Esophagus squamous epithelium (tissue), 5 donors: ENCODE results near the gene COL4A2. TPM values are rescaled to one million over a fixed set of nuclear protein-coding genes. Genes with fewer than 3 reads are reported as not detected.
A peak's percentile ranks its signal among the peaks of the same experiment; 100 is the strongest.
"Not testable (repeated sequence)": the region's sequence is repeated elsewhere in the genome, so short reads cannot be mapped to it uniquely, and the experiment has no call there.

ENCODE experiments used
- DNase-seq: peaks from one replicate; lab custom pipeline; 2025; lab: John Stamatoyannopoulos, UW
- H3K27ac ChIP-seq, 4 donors: fragments of 200-600 bp; sonication (generic); one replicate each; pipeline ENCODE4 v1.5.1; 2016 to 2019; ENCODE audit warnings: mild to moderate bottlenecking in 1 of 4
- H3K27me3 ChIP-seq, 4 donors: fragments of 200-600 bp; sonication (generic); 1 replicate in 3 of 4; 2 replicates in 1 of 4; pipeline versions ENCODE4 v1.5.1 to v1.6.0; 2017 to 2021; ENCODE audit warnings: antibody characterized with exemption in 1 of 4
- H3K36me3 ChIP-seq, 3 donors: fragments of 200-600 bp; sonication (generic); one replicate each; pipeline ENCODE4 v1.5.1; 2016 to 2019
- H3K4me1 ChIP-seq, 3 donors: fragments of 200-600 bp; sonication (generic); one replicate each; pipeline ENCODE4 v1.5.1; 2017 to 2019
- H3K4me3 ChIP-seq, 4 donors: fragments of 200-600 bp; sonication (generic); 1 replicate in 3 of 4; 2 replicates in 1 of 4; pipeline ENCODE4 v1.5.1; 2016 to 2019; ENCODE audit warnings: mild to moderate bottlenecking in 2 of 4, moderate library complexity in 1 of 4
- H3K9me3 ChIP-seq, 3 donors: fragments of 200-600 bp; sonication (generic); one replicate each; pipeline ENCODE4 v1.5.1; 2016 to 2019
- CTCF ChIP-seq, 6 experiments: fragments of 450-650 bp in 4 of 6; fragments of 200-600 bp in 2 of 6; sonication (generic) in 2 of 6; IDR thresholded peaks; one replicate each; pipeline ENCODE4 v1.5.1; 2016 to 2019; ENCODE audit warnings: antibody characterized with exemption in 6 of 6, mild to moderate bottlenecking in 4 of 6, moderate library complexity in 4 of 6
- POLR2A ChIP-seq, 4 donors: fragments of 450-650 bp; IDR thresholded peaks; one replicate each; pipeline ENCODE4 v1.6.1; 2017; ENCODE audit warnings: antibody characterized with exemption in 4 of 4, mild to moderate bottlenecking in 4 of 4, moderate library complexity in 3 of 4
- WGBS, 2 donors: methylation state at CpG; one replicate each; pipeline ENCODE4 v1.1.5; 2018; 5-methylcytosine and 5-hydroxymethylcytosine counted together
- intact Hi-C: fragments of 100-400 bp; cut with DNase I; formaldehyde crosslinking; loops from one replicate; pipeline ENCODE4 v1.15.0; 2022
- total RNA-seq, 4 donors: library from RNA; depleted of rRNA; stranded (reverse); fragments of >200 nt; gene quantifications; one replicate each; pipeline ENCODE4 v1.1.0, GENCODE V29; 2016
- donor health status: DM: yes; HTN: yes; CAD: no.

The COL4A2 gene
- total RNA-seq, 4 donors from 2014 or later, result 11.9 to 102 (median 43.5) TPM

- H3K4me3 ChIP-seq, result no peak overlapping the region
- peaks cover 0 to 12% (median 0%) of the 10 kb centered on the region in 4 donors for H3K27me3 ChIP-seq
- H3K4me1 ChIP-seq, result peaks cover 13 to 34% (median 15%) of the 10 kb centered on the region in 3 donors
- 83 to 84% methylated on average over 6 of the region's 6 CpGs for WGBS, 2 donors
- no peaks in the 10 kb centered on the region for H3K36me3 ChIP-seq
- no peak for DNase-seq
- no peaks in the 10 kb centered on the region for H3K9me3 ChIP-seq
- TF ChIP-seq CTCF (IDR thresholded peaks at IDR 0.05) (no peak), POLR2A (IDR thresholded peaks at IDR 0.05) (no peak)
- H3K27ac ChIP-seq, result peak overlapping the region; percentile 31 to 84 (median 54)
- intact Hi-C loops, result no loop called here
Observed at GRCh38 chr13:110391273-110391672, 84.2 kb downstream of the COL4A2 start.

- intact Hi-C loops, result no loop called here
- Histone ChIP-seq H3K4me1 (peaks cover 8 to 30% (median 9%) of the 10 kb centered on the region in 3 donors), H3K9me3 (no peaks in the 10 kb centered on the region), H3K27ac (peak overlapping the region in 3 of 4 donors; percentile 37 to 86 (median 54)), H3K36me3 (no peaks in the 10 kb centered on the region), H3K27me3 (peaks cover 0 to 5% (median 0%) of the 10 kb centered on the region in 4 donors), H3K4me3 (no peak overlapping the region)
- no peak for DNase-seq
- no peak for TF ChIP-seq CTCF (IDR thresholded peaks at IDR 0.05)
- no peak for TF ChIP-seq POLR2A (IDR thresholded peaks at IDR 0.05)
- WGBS, 2 donors, result 47 to 75% methylated on average over 7 of the region's 7 CpGs
Observed at GRCh38 chr13:110392510-110393240, 85.6 kb downstream of the COL4A2 start.

GRCh38 chr13:110393761-110394160, 86.7 kb downstream of the COL4A2 start:
- peaks cover 2 to 28% (median 9%) of the 10 kb centered on the region in 3 donors for H3K4me1 ChIP-seq
- TF ChIP-seq POLR2A (IDR thresholded peaks at IDR 0.05), result no peak
- no peak for TF ChIP-seq CTCF (IDR thresholded peaks at IDR 0.05)
- peak overlapping the region in 3 of 4 donors; percentile 86 to 93 (median 86) for H3K27ac ChIP-seq
- no peaks in the 10 kb centered on the region for H3K36me3 ChIP-seq
- WGBS, 2 donors, result 92 to 97% methylated on average over 4 of the region's 4 CpGs
- H3K9me3 ChIP-seq, result no peaks in the 10 kb centered on the region
- H3K27me3 ChIP-seq, result no peaks in the 10 kb centered on the region
- intact Hi-C loops, result no loop called here
- DNase-seq, result no peak
- H3K4me3 ChIP-seq, result no peak overlapping the region

GRCh38 chr13:110394371-110394841, 87.3 kb downstream of the COL4A2 start:
- intact Hi-C loops, result no loop called here
- no peak for DNase-seq
- TF ChIP-seq CTCF (IDR thresholded peaks at IDR 0.05) (no peak), POLR2A (IDR thresholded peaks at IDR 0.05) (no peak)
- Histone ChIP-seq H3K4me1 (peaks cover 0 to 29% (median 9%) of the 10 kb centered on the region in 3 donors), H3K27ac (peak overlapping the region in 3 of 4 donors; percentile 86 to 93 (median 86)), H3K4me3 (no peak overlapping the region), H3K36me3 (no peaks in the 10 kb centered on the region), H3K9me3 (no peaks in the 10 kb centered on the region), H3K27me3 (no peaks in the 10 kb centered on the region)
- 82 to 86% methylated on average over 13 of the region's 13 CpGs for WGBS, 2 donors

- H3K27ac ChIP-seq, result peak overlapping the region; percentile 61 to 93 (median 86)
- WGBS, 2 donors, result 62 to 71% methylated on average over 12 to 13 of the region's 14 CpGs
Observed at GRCh38 chr13:110395616-110396015, 88.5 kb downstream of the COL4A2 start.

More at GRCh38 chr13:110395616-110396015, 88.5 kb downstream of the COL4A2 start:
- H3K9me3 ChIP-seq, H3K4me3 ChIP-seq, H3K27me3 ChIP-seq, H3K36me3 ChIP-seq, DNase-seq, intact Hi-C loops: not testable (repeated sequence)
- peaks cover 0 to 39% (median 9%) of the 10 kb centered on the region in 3 donors for H3K4me1 ChIP-seq
